ENCODE results near the gene CROCC2. TPM values are rescaled to one million over a fixed set of nuclear protein-coding genes. Genes with fewer than 3 reads are reported as not detected.

Gene CROCC2
- polyA plus RNA-seq, 1 of the 3 experiments (the other 2 are of a cell fraction) = not detected

- no peaks in the 10 kb centered on the region for H3F3A ChIP-seq (replicated peaks; ENCODE audit: insufficient read depth)
- no peak overlapping the region for H3K4me2 ChIP-seq
- H2AFZ ChIP-seq (ENCODE audit: low read depth) = no peak overlapping the region
- no peak overlapping the region for H3K9ac ChIP-seq
- 59% methylated on average over 12 of the region's 19 CpGs for WGBS (ENCODE audit: low lambda C conversion rate)
- H3K79me2 ChIP-seq (ENCODE audit: insufficient read depth) = no peaks in the 10 kb centered on the region
- peaks cover 5% of the 10 kb centered on the region; the same call in 1 of the 2 replicates for H3K27me3 ChIP-seq (ENCODE audit: insufficient read depth)
- no peaks in the 10 kb centered on the region for H3K9me3 ChIP-seq
- no peaks in the 10 kb centered on the region for H4K20me1 ChIP-seq (ENCODE audit: insufficient read depth)
- H3K9me2 ChIP-seq = no peaks in the 10 kb centered on the region
- no peak overlapping the region for H3K4me3 ChIP-seq (ENCODE audit: low read depth in 2 of 2, low read length in 1 of 2)
- DNase-seq = no peak
- ChIA-PET POLR2A (no interaction called here), CTCF (interaction anchor here (1.0 to 2.8 kb wide), 5 partner anchors 7 to 263 kb away, joined by 3 to 13 read pairs (median 4); no protein-coding TSS in a partner anchor)
- no peaks in the 10 kb centered on the region for H3K36me3 ChIP-seq (replicated peaks in 1 of 2; ENCODE audit: control insufficient read depth in 1 of 2, insufficient read depth in 2 of 2, low read length in 1 of 2)
- TF ChIP-seq TCF12 (IDR thresholded peaks at IDR 0.05) (no peak), ELF1 (IDR thresholded peaks at IDR 0.05) (no peak), IRF3 (IDR thresholded peaks at IDR 0.05; ENCODE audit: low read depth, low read length) (no peak), CTCF (IDR thresholded peaks at IDR 0.05) (no peak), USF1 (IDR thresholded peaks at IDR 0.05; ENCODE audit: borderline replicate concordance, low read depth) (no peak), RAD21 (IDR thresholded peaks at IDR 0.05; ENCODE audit: low read length) (no peak), JUND (IDR thresholded peaks at IDR 0.05) (no peak)
- no peak overlapping the region for H3K27ac ChIP-seq (ENCODE audit: low read depth in 2 of 2, low read length in 1 of 2)
- peaks cover 0 to 60% of the 10 kb centered on the region in 2 experiments; a peak in 1 of 4 replicates for H3K4me1 ChIP-seq (ENCODE audit: control insufficient read depth in 1 of 2, insufficient read depth in 2 of 2, low read depth in 1 of 2, low read length in 1 of 2)
Observed at GRCh38 chr2:240904216-240905175, 1.6 kb upstream of the CROCC2 start.

- Histone ChIP-seq H3K9me3 (no peaks in the 10 kb centered on the region), H3K4me1 (ENCODE audit: control insufficient read depth in 1 of 2, insufficient read depth in 2 of 2, low read depth in 1 of 2, low read length in 1 of 2) (peaks cover 0 to 64% of the 10 kb centered on the region in 2 experiments; a peak in 1 of 4 replicates), H3K36me3 (replicated peaks in 1 of 2; ENCODE audit: control insufficient read depth in 1 of 2, insufficient read depth in 2 of 2, low read length in 1 of 2) (no peaks in the 10 kb centered on the region), H3K4me2 (no peak overlapping the region), H3K9ac (no peak overlapping the region), H3K9me2 (no peaks in the 10 kb centered on the region), H3F3A (replicated peaks; ENCODE audit: insufficient read depth) (no peaks in the 10 kb centered on the region), H2AFZ (ENCODE audit: low read depth) (no peak overlapping the region), H3K27me3 (ENCODE audit: insufficient read depth) (peaks cover 5% of the 10 kb centered on the region; the same call in 1 of the 2 replicates), H3K27ac (ENCODE audit: low read depth in 2 of 2, low read length in 1 of 2) (no peak overlapping the region), H4K20me1 (ENCODE audit: insufficient read depth) (no peaks in the 10 kb centered on the region), H3K79me2 (ENCODE audit: insufficient read depth) (no peaks in the 10 kb centered on the region), H3K4me3 (ENCODE audit: low read depth in 2 of 2, low read length in 1 of 2) (no peak overlapping the region)
- WGBS (ENCODE audit: low lambda C conversion rate) = 70% methylated on average over 7 of the region's 13 CpGs
- DNase-seq = no peak
- POLR2A ChIA-PET = no interaction called here
- CTCF ChIA-PET = interaction anchor here (0.6 to 1.7 kb wide), 4 partner anchors 8 to 253 kb away, joined by 3 to 5 read pairs (median 4); no protein-coding TSS in a partner anchor
- TF ChIP-seq CTCF (IDR thresholded peaks at IDR 0.05) = no peak
- no peak for TF ChIP-seq ELF1 (IDR thresholded peaks at IDR 0.05)
- no peak for TF ChIP-seq TEAD4 (IDR thresholded peaks at IDR 0.05; ENCODE audit: borderline replicate concordance, insufficient read depth)
- no peak for TF ChIP-seq POLR2AphosphoS5 (IDR thresholded peaks at IDR 0.05; ENCODE audit: low read depth, low read length)
- no peak for TF ChIP-seq SIN3A (IDR thresholded peaks at IDR 0.05; ENCODE audit: borderline replicate concordance, low read depth, low read length)
- no peak for TF ChIP-seq TCF12 (IDR thresholded peaks at IDR 0.05)
- no peak for TF ChIP-seq NRF1 (IDR thresholded peaks at IDR 0.05; ENCODE audit: low read depth, low read length)
- no peak for TF ChIP-seq MAX (IDR thresholded peaks at IDR 0.05; ENCODE audit: low read depth)
- TF ChIP-seq JUND (IDR thresholded peaks at IDR 0.05) = no peak
- no peak for TF ChIP-seq IRF3 (IDR thresholded peaks at IDR 0.05; ENCODE audit: low read depth, low read length)
- TF ChIP-seq ZBTB33 (IDR thresholded peaks at IDR 0.05; ENCODE audit: borderline replicate concordance, low read depth) = no peak
Observed at GRCh38 chr2:240905176-240905781, 857 bp upstream of the CROCC2 start.
